PFSK-1 (cell line): ENCODE measurements around the gene GARS1.

ENCODE experiments used
- FOXP2 ChIP-seq: optimal IDR thresholded peaks from 2 replicates; pipeline ENCODE3; 2011; ENCODE audit warnings: borderline replicate concordance, control low read depth, inconsistent platforms; ENCODE audit not compliant: insufficient read depth; ENCODE audit errors: extremely low read length, extremely low read depth
- POLR2AphosphoS5 ChIP-seq: IDR thresholded peaks from 2 replicates; pipeline ENCODE4 v1.6.1; 2012; ENCODE audit warnings: low read depth, mild to moderate bottlenecking, control low read depth, low read length, moderate library complexity
- SIN3A ChIP-seq: IDR thresholded peaks from 2 replicates; pipeline ENCODE4 v1.6.1; 2012; ENCODE audit warnings: mild to moderate bottlenecking, low read length, moderate library complexity, borderline replicate concordance; ENCODE audit not compliant: insufficient read depth
- TAF1 ChIP-seq: IDR thresholded peaks from 2 replicates; pipeline ENCODE4 v1.6.1; 2012; ENCODE audit warnings: low read length, control low read depth, borderline replicate concordance; ENCODE audit not compliant: insufficient read depth
- TF ChIP-seq, protein P1 (sequence below), 2 experiments: IDR thresholded peaks; 2 replicates each; pipeline versions ENCODE4 v1.6.1 to v1.8.0; 2011 to 2012; ENCODE audit warnings: low read depth in 2 of 2, low read length in 2 of 2, control low read depth in 1 of 2, inconsistent platforms in 1 of 2, mild to moderate bottlenecking in 1 of 2, moderate library complexity in 1 of 2; ENCODE audit not compliant: insufficient read depth in 1 of 2

DNA sequence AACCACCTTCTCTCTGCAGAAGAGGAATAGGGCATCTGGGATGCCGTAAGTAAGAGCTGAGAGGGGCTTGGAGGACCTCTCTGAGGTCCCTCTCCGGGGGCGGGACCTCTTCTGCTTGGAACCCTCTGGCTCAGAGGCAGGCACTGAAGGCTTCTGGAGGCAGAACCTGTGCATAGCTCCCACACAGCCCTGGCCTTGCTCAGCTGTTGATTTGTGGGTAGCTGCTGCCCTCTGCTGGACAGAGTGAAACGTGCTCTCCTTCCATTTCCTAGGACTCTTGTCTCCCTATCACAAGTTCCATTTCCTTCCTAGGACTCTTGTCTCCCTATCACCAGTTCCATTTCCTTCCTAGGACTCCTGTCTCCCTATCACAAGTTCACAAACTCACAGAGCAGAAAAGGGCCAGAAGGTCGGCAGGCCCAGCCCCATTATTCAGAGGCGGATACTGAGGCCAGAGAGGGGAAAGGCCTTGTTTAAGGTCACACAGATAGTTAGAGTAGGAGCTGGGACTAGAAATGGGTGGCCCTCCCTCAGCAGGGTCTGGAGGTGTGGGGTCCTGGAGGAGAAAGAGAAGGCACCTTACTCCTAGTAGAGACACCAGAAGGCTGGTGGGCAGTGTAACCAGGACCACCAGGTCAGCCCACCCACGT, 30.3 kb upstream of the GARS1 start:
- TF ChIP-seq, protein P1, sequence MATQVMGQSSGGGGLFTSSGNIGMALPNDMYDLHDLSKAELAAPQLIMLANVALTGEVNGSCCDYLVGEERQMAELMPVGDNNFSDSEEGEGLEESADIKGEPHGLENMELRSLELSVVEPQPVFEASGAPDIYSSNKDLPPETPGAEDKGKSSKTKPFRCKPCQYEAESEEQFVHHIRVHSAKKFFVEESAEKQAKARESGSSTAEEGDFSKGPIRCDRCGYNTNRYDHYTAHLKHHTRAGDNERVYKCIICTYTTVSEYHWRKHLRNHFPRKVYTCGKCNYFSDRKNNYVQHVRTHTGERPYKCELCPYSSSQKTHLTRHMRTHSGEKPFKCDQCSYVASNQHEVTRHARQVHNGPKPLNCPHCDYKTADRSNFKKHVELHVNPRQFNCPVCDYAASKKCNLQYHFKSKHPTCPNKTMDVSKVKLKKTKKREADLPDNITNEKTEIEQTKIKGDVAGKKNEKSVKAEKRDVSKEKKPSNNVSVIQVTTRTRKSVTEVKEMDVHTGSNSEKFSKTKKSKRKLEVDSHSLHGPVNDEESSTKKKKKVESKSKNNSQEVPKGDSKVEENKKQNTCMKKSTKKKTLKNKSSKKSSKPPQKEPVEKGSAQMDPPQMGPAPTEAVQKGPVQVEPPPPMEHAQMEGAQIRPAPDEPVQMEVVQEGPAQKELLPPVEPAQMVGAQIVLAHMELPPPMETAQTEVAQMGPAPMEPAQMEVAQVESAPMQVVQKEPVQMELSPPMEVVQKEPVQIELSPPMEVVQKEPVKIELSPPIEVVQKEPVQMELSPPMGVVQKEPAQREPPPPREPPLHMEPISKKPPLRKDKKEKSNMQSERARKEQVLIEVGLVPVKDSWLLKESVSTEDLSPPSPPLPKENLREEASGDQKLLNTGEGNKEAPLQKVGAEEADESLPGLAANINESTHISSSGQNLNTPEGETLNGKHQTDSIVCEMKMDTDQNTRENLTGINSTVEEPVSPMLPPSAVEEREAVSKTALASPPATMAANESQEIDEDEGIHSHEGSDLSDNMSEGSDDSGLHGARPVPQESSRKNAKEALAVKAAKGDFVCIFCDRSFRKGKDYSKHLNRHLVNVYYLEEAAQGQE (IDR thresholded peaks at IDR 0.05; ENCODE audit: insufficient read depth in 1 of 2, low read depth in 2 of 2, low read length in 2 of 2) = no peak
- TF ChIP-seq POLR2AphosphoS5 = no peak
- TF ChIP-seq TAF1 = no peak
- TF ChIP-seq SIN3A = no peak
- TF ChIP-seq FOXP2 = no peak
